NCI-H345 treated with DMSO at 0.1 percent for 48 hours (cell line): Measurements from ENCODE around the gene KCNAB2.

ENCODE experiments used
- DNase-seq: peaks from one replicate; lab custom pipeline; 2025; ENCODE audit not compliant: unreplicated experiment; lab: John Stamatoyannopoulos, UW

KCNAB2 gene

DNA sequence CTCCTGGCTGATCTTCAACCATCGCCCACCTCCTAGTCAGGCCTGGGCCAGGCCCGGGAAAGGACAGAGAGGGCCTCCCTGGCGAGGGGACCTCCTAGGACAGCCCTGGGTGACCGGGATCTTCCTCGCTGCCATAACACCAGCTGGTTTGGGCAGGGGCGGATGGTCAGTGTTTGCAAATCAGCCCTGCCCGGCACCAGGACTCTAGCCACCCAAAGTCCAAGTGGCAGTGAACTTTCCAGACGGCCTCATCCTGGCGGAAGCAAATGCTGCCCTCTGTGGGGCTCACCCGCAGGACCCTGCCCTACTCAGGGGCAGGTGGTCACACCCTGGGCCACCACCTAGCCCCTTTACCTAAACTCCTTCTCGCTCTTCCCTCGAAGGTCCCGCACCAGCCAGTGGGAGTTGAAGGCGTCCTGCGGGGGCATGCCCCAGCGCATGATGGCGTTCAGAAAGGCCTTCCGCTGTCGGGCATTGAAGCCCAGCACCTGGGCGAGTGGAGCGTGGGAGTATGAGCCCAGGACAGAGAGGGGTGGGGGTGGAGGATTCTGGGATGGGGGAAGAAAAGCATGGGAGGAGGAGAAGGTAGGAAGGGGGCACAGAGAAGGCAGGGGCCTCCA, 79.2 kb downstream of the KCNAB2 start:
- DNase-seq: no peak

DNA sequence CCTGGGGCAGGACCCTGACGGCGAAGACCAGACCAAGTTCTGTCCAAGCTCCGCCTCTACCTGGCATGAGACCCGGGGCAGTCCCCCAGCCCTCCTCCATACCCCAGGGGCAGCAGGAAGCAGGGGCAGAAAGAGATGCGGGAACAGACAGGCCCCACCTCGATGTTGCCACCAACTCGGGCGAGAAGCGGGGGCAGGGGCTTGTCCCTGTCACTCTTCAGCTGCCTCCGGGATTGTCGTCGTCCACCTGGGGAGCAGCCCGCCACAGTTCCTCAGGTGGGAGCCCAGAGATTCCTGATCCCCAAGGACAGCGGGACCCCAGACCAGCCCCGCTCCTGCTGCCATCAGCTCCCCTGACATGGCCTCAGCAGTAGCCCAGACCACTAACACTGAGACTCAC, 79.7 kb downstream of the KCNAB2 start:
- no peak for DNase-seq

GRCh38 chr1:6126028-6126427, 80.3 kb downstream of the KCNAB2 start:
- no peak for DNase-seq

DNA sequence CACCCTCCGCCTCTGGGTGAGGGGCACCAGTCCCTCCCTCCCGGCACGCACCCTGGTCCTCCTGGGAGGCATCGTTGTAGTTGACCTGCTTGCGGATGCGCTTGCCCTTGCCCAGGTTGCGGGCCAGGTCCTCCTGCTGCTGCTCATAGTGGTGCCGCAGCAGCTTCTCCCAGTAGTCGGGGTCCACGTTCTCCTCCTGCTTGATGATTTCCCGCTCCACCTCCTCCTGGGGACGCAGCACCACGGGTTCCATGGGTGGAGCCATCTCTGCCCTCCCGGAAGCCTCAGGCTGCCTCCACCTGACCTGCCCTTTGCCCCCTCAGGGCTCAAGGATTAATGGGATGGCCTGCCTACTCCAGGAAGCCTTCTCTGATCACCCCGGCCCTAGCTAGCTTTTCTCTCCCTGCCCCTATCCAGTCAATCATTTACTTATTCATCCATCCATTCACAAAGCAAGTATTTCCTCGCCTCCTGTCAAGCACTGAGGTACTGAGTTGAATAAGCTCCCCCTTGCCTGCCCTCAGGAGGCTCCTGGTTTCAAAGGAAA, 80.9 kb downstream of the KCNAB2 start:
- DNase-seq: no peak

DNA sequence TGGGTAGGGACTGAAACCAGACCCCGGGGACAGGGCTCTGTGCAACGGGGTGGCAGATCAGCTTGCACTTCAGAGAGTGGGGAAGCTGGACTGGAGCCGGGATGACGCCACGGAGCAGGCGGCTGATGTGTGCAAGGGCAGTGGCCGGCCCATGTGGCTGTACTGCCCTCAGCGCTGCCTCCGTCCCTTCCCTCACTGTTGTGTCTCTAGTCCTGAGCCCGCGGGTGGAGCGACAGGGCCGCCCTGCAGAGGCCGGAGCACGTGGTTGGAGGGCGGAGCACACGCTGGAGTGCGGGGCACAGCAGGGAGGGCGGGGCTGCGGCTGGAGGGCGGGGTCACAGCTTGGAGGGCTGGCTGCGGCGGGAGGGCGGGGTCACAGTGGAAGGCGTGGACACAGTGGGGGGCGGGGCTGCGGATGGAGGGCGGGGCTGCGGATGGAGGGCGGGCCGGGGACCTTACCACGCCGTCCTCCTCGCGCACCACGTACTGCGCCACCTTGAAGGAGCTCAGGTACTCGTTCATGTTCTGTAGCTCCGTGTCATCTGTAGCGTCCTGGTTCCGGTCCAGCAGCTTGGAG, 82.0 kb downstream of the KCNAB2 start:
- DNase-seq: no peak

- DNase-seq: no peak
These were observed 82.8 kb downstream of the KCNAB2 start for GRCh38 chr1:6128276-6129081.

DNA sequence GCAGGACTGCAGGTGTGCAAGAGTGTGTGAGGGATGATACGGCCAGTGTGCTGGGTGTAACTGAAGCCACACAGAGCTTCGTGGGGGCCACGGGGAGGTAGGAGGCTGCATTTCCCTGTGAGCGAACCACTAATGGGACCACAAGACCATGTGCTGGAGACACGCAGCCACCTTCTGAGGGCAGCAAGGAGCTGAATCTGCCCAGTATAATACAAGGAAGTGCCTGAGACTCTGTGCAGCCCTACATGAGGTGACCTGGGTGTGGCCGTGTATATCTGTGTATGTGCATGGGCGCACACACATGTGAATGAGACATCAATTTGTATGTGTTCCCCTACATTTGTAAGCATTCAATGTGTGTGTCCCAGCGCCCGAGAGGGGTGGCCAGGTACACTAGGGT, 83.6 kb downstream of the KCNAB2 start:
- no peak for DNase-seq

DNA sequence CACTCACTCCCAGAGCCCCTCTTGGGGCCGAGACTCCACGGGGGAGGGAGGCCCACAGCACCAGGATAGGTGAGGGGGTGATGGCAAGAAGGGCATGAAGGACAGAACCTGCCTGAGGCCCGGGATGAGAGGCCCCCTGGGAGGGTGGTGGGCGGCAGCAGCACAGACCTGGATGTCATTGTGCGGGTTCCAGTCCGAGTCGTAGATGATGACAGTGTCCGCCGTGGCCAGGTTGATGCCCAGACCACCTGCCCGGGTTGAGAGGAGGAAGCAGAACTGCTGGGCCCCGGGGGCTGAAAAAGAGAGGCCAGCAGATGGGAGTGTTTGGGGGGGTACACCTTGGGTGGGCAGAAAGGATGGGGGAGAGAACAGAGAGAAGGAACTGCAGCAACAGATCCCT, 84.3 kb downstream of the KCNAB2 start:
- DNase-seq: no peak

GRCh38 chr1:6130596-6130995, 84.9 kb downstream of the KCNAB2 start:
- no peak for DNase-seq

GRCh38 chr1:6131561-6131960, 85.9 kb downstream of the KCNAB2 start:
- no peak for DNase-seq

DNA sequence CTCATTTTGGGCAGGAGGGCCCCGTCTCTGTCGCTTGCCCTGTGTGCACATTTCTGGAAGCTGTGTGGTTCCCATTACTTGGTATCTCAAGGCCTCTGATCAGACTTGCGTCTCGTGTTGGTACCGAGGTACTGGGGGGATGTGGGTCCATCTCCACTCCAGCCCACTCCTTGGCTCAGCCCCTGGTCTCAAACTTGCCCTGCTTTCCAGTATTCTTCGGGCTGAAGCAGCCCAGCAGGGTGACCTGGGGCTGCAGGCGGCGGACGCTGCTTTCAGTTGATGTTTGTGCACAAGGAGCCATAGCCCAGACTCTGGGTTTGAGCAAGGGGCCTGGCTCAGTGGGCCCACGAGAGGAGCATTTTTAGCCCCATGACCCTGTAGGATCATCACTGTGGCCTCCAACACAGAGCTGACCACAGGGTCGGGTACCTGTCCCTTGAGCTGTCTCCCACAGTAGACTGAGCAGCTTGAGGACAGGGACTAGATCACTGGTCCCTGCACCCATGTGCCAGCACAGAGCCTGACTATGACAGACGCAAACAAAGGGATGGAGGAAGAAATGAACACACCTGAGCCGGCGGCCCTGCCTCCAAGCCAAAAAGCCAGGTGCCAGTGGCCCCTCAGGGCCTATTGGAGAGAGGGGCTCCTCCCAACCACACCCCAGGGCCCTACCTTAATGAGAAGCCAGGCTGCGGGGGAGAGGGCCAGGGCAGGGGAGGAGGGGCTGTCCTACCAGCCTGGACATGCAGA, 87.6 kb downstream of the KCNAB2 start:
- no peak for DNase-seq

- DNase-seq: no peak
These were observed 88.5 kb downstream of the KCNAB2 start for GRCh38 chr1:6134206-6134605.

GRCh38 chr1:6134741-6135510, 89.2 kb downstream of the KCNAB2 start:
- DNase-seq: no peak

DNA sequence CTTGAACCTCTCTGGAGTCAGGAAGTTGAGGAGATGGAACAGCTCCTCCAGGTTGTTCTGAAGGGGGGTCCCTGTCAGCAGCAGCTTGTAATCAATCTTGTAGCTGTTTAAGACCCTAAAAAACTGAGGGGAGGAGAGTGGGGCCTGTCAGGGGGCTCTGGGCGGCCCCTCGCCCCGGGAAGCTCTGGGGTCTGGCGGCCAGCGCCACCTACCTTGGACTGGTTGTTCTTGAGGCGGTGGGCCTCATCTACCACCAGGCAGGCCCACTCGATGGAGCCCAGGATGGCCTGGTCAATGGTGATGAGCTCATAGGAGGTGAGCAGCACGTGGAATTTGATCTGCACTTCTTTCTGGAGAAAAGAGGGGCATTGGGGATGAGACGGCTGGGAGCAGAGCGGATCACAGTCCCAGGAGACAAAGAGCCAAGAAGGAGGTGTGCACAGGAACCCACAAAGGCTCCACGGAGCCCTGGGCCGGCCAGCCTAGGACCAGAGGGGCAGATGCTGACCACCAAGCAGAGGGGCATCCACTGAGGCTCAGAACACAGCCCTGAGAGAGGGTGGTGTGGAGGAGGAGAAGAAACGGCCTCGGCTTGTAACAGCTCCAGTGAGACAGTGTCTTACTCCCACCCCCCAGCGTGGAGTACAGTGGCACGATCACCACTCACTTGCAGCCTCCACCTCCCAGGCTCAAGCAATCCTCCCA, 91.0 kb downstream of the KCNAB2 start:
- DNase-seq: no peak

DNA sequence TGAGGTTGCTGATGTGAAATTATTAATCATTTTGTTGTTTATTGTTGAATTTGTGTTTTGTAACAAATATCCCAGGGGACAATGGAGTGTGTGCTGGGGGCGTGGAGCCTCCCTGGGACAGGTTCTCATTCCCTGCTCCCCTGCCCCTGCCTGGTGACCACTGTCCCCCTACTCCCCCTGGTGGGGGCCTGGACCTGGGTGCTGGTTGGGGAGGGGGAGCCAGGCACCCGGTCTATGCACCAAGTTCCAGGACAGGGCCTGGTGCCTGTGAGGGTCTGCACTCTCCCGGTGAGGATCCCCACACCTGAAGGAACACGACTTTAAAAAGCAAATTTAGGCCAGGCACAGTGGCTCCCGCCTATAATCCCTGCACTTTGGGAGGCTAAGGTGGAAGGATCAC, 92.1 kb downstream of the KCNAB2 start:
- no peak for DNase-seq

DNA sequence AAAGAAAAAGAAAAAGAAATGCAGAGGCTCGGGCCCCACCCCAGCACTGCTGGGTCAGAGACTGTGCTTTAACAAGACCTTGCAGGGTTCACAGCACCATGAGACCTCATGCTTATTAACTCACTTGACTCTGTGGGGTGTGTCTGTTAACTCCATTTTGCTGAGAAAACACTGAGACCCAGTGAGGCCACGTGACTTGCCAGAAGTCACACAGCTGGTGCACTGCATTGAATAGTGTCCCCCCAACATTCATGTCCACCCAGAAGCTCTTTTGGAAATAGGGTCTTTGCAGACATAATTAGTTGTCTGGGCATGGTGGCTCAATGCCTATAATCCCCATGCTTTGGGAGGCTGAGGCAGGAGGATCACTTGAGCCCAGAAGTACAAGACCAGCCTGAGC, 94.7 kb downstream of the KCNAB2 start:
- no peak for DNase-seq

DNA sequence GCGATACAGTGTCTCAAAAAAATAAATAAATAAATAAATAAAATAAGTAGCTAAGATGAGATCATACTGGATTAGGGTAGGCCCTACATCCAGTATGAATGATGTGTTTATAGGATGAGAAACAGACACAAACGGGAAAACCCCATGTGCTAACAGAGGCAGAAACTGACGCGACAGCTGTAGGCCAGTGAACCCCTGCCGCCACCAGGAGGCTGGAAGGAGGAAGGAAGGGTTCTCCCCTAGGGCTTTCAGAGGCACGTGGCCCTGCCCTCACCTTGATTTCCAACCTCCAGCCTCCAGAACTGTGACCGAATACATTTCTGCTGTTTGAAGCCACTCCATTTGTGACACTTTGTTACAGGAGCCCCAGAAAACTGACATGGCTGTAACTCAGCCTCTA, 95.9 kb downstream of the KCNAB2 start:
- DNase-seq: no peak

DNA sequence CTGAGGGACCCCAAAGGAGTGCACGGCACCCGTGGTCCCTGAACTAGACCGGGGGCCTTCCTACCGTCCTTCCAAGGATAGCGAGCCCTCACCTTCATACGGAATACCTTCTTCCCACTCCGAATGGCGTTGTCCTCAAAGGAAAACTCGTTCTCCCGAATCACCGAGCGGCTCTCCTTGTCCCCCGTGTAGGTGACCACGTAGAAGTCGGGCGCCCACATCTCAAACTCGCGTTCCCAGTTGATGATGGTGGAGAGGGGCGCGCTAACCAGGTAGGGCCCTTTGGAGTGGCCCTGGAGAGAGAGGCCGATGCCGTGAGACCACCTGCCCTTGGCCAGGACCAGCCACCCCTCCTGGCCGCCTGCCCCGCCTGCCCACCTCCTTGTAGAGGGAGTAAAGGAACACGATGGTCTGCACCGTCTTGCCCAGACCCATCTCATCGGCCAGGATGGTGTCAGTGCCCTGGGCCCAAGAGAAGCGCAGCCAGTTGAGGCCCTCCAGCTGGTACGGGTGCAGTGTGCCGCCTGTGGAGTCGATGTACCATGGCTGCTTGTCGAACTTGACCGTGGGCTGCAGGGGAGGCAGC, 96.4 kb downstream of the KCNAB2 start:
- DNase-seq: no peak

- no peak for DNase-seq
These were observed 97.0 kb downstream of the KCNAB2 start for GRCh38 chr1:6142734-6143133.

- no peak for DNase-seq
These were observed 97.7 kb downstream of the KCNAB2 start for GRCh38 chr1:6143395-6143794.
